Measurements from ENCODE around the gene PEG3.

The PEG3 gene

DNA sequence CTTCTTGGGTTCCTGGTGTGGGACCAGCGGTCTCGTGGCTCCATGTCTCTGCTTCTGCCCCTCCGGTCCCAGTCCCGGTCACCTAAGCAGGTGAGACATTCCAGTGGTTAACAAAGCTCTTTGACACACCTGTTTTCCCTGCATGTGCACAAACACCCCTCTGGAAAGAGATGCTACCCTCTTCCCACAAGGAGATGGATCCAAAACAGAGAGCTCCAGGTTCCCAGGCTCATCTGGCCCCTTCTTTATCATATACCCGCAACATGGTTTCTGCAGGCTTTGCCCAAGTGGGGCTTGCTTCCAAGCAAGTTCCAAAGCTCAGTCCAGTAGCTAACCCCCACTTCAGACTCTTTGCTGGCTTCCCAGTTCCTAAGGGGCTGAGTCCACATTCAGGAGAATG is 17.8 kb downstream of the PEG3 start:
- no peaks in the 10 kb centered on the region for H3K27me3 ChIP-seq (replicated peaks; ENCODE audit: control insufficient read depth, insufficient read depth, low read length)
- TF ChIP-seq, protein P1, sequence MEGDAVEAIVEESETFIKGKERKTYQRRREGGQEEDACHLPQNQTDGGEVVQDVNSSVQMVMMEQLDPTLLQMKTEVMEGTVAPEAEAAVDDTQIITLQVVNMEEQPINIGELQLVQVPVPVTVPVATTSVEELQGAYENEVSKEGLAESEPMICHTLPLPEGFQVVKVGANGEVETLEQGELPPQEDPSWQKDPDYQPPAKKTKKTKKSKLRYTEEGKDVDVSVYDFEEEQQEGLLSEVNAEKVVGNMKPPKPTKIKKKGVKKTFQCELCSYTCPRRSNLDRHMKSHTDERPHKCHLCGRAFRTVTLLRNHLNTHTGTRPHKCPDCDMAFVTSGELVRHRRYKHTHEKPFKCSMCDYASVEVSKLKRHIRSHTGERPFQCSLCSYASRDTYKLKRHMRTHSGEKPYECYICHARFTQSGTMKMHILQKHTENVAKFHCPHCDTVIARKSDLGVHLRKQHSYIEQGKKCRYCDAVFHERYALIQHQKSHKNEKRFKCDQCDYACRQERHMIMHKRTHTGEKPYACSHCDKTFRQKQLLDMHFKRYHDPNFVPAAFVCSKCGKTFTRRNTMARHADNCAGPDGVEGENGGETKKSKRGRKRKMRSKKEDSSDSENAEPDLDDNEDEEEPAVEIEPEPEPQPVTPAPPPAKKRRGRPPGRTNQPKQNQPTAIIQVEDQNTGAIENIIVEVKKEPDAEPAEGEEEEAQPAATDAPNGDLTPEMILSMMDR (IDR thresholded peaks at IDR 0.05; ENCODE audit: insufficient read depth, low read length, poor library complexity, severe bottlenecking): no peak
- DNase-seq (ENCODE audit: extremely low read depth, insufficient read length): no peak

DNA sequence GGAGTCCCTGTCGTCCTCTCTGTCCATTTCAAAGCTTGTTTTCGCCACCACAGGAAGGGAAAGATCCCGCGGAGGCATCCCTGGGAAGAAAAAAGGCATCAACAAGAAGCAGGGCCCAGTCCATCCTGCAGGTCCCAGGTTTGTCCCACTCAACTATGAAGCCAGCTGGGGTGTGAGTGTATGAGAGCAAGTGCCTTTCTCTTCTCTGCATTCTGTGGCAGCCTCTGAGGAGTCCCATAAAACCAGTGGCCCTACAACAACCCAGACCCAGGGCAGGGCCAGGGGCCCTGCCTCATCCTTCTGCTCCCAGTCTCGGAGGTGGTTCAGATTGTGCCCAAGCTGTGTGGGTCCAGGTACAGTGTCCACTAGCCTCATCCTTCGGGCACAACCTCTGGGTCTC is 18.9 kb downstream of the PEG3 start:
- TF ChIP-seq, protein P1 (IDR thresholded peaks at IDR 0.05; ENCODE audit: insufficient read depth, low read length, poor library complexity, severe bottlenecking): no peak
- H3K36me3 ChIP-seq (ENCODE audit: control insufficient read depth, insufficient read depth, low read length): no peaks in the 10 kb centered on the region

More for the DNA sequence above, 17.8 kb downstream of the PEG3 start:
- H3K4me3 ChIP-seq (replicated peaks; ENCODE audit: low read depth, low read length): no peak overlapping the region
- H3K36me3 ChIP-seq (ENCODE audit: control insufficient read depth, insufficient read depth, low read length): no peaks in the 10 kb centered on the region

GRCh38 chr19:56821209-56821608 is 19.3 kb downstream of the PEG3 start:
- no peaks in the 10 kb centered on the region for H3K36me3 ChIP-seq (ENCODE audit: control insufficient read depth, insufficient read depth, low read length)
- TF ChIP-seq, protein P1 (IDR thresholded peaks at IDR 0.05; ENCODE audit: insufficient read depth, low read length, poor library complexity, severe bottlenecking): no peak
- H3K4me3 ChIP-seq (replicated peaks; ENCODE audit: low read depth, low read length): no peak overlapping the region
- H3K27me3 ChIP-seq (replicated peaks; ENCODE audit: control insufficient read depth, insufficient read depth, low read length): no peaks in the 10 kb centered on the region
- no peak for DNase-seq (ENCODE audit: extremely low read depth, insufficient read length)

More for the DNA sequence above, 18.9 kb downstream of the PEG3 start:
- Histone ChIP-seq H3K4me3 (replicated peaks; ENCODE audit: low read depth, low read length) (no peak overlapping the region), H3K27me3 (replicated peaks; ENCODE audit: control insufficient read depth, insufficient read depth, low read length) (no peaks in the 10 kb centered on the region)
- DNase-seq (ENCODE audit: extremely low read depth, insufficient read length): no peak

DNA sequence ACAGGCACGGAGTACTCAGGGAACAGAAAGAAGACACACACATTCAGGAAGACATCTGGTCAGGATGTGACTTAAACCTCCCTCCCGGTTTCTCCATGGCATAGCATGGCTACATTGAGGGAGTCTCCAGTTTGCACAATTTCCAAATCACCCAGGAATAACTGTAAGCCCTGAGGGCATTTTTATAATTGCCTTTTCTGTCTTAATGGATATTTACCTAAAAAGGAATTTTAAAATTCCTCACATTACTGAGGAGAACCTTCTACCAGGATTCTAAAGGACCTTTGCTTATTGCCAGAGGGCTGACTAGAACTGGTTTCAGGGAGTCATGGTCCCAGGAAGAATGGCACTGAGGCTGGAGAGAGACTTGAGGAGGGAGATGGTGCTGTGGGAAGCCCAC is 21.4 kb downstream of the PEG3 start:
- Histone ChIP-seq H3K4me3 (replicated peaks; ENCODE audit: low read depth, low read length) (no peak overlapping the region), H3K27me3 (replicated peaks; ENCODE audit: control insufficient read depth, insufficient read depth, low read length) (no peaks in the 10 kb centered on the region), H3K36me3 (ENCODE audit: control insufficient read depth, insufficient read depth, low read length) (no peaks in the 10 kb centered on the region)
- DNase-seq (ENCODE audit: extremely low read depth, insufficient read length): no peak
- TF ChIP-seq, protein P1 (IDR thresholded peaks at IDR 0.05; ENCODE audit: insufficient read depth, low read length, poor library complexity, severe bottlenecking): no peak

- DNase-seq (ENCODE audit: extremely low read depth, insufficient read length): no peak
- TF ChIP-seq, protein P1 (IDR thresholded peaks at IDR 0.05; ENCODE audit: insufficient read depth, low read length, poor library complexity, severe bottlenecking): no peak
- H3K4me3 ChIP-seq (replicated peaks; ENCODE audit: low read depth, low read length): no peak overlapping the region
- no peaks in the 10 kb centered on the region for H3K36me3 ChIP-seq (ENCODE audit: control insufficient read depth, insufficient read depth, low read length)
- no peaks in the 10 kb centered on the region for H3K27me3 ChIP-seq (replicated peaks; ENCODE audit: control insufficient read depth, insufficient read depth, low read length)
Measured at GRCh38 chr19:56814656-56815055, 25.9 kb downstream of the PEG3 start.

DNA sequence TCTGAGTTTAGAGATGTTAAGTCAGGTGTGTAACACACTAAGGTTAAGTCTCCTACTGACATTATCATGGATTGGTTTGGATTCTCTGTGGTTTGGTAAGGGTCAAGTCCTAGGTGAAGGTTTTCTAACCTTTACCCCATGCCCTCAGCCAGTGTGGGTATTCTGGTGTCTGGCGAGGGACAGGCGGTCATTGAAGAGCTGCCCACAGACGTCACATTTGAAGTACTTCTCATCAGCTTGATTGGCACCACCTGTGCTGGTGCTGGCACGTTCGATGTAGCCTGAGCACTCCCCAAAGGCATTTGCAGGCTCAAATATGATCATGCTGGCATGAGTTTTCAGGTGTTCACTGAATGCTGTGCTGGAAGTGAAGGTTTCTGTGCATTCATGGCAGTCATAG is 27.0 kb downstream of the PEG3 start:
- Histone ChIP-seq H3K36me3 (ENCODE audit: control insufficient read depth, insufficient read depth, low read length) (no peaks in the 10 kb centered on the region), H3K27me3 (replicated peaks; ENCODE audit: control insufficient read depth, insufficient read depth, low read length) (no peaks in the 10 kb centered on the region), H3K4me3 (replicated peaks; ENCODE audit: low read depth, low read length) (no peak overlapping the region)
- DNase-seq (ENCODE audit: extremely low read depth, insufficient read length): no peak
- TF ChIP-seq, protein P1 (IDR thresholded peaks at IDR 0.05; ENCODE audit: insufficient read depth, low read length, poor library complexity, severe bottlenecking): no peak
